Suppressor macrophage treated with lipopolysaccharide for 1 hour (primary cell): ENCODE measurements around the gene AAK1.
A peak's percentile ranks its signal among the peaks of the same experiment; 100 is the strongest.
"Not testable (repeated sequence)": the region's sequence is repeated elsewhere in the genome, so short reads cannot be mapped to it uniquely, and the experiment has no call there.

Source experiments
- DNase-seq, 3 donors: peaks; one replicate each; pipeline ENCODE4 v3.0.0-alpha.2; 2020 to 2022

Gene AAK1

DNA sequence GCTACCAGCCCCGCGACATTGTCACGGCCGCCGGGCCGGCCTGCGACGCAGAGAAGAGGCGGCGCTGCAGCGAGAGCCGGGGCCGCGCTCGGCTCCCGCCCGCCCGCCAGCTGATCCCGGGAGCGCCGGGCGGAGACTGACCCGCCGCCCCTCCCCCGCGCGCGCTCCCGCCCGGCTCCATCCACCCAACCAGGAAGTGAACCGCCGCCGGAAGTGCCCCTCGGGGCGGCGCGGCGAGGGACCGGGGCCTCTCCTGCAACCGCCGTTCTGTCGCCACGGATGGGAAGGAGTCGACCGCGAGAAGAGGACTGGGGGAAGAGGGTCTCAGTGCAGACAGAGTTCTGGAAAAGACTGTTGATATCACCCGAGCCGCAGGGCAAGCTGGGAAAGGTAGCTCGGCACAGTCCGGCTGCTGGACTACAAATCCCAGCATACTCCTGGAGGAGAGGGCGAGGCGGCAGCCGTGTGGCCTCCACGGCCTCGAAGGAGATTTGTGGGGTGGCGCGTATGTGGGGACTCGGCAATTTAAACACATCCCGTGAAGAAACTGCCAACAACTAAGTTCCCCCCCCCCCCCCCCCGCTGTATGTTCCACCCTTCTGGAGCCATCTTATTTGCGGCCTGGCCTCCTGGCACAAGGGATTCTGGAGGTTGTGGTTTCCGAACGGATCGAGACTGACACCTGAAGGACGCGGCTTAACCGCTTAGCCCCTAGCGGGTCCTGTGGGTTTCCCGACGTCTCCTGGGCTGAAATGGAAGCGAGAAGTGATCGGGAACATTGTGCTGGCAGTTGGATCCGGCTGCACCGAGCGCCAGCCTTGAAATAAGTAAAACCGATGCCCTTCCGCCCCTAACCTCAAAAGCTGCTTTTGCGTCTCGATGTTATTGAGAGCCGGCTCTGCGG lies at the start of gene AAK1:
AAK1 (minus strand) TSS at position 138 of the 904 bp plus-strand sequence. CDS start 699 bp downstream, outside the sequence.
- DNase-seq: peak; percentile 88 to 97 (median 94)

DNA sequence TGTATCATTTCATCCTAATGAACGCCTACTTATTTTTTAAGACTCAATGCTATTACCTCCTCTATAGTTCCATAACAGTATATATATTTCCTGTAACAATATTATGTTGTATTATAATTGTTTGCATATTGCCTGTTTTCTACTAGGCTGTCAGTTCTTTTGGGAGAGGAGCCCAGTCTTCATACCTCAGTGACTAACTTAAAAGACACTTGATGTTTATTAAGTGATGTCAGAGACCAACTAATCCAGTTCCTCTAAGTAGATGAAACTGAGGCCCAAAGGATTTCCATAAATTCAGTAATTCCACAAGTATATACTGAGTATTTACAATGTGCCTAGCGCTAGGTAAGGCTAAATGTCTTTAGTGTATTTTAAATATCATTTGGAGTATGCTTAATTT lies 48.9 kb upstream of the AAK1 start:
- DNase-seq: no peak

DNA sequence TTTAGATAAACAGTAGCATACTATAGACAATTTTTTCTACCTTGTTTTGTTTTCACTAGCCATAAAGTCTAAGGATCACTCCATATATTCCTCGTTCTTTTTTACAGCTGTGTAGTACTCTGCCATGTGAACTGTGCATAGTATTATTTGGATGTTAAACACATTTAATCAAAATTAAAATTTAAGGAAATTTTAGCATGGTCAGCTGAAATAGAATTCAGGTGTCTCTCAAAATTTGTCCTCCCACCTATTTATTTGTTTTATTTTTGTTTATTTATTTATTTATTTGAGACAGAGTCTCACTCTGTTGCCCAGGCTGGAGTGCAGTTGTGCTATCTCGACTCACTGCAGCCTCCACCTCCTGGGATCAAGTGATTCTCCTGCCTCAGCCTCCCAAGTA lies 46.4 kb upstream of the AAK1 start:
- DNase-seq: no peak

DNA sequence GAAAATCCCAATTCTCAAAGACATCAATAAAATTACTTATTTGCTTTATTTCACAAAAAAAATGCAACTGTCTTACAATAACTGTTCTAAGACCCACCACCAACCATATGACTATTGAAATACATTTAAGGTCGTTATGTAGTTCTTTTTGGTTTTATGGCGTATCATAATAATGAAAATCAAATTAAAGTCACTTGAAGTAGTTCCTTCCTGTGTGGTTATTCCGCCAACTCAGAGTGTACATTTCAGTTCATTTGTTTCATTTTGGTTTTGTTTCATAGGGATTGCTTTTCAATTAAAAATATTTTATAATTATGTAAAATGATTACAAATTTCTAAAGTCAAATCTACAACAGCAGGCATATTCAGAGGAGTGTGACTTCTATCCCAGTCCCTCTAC lies 45.9 kb upstream of the AAK1 start:
- no peak for DNase-seq

DNA sequence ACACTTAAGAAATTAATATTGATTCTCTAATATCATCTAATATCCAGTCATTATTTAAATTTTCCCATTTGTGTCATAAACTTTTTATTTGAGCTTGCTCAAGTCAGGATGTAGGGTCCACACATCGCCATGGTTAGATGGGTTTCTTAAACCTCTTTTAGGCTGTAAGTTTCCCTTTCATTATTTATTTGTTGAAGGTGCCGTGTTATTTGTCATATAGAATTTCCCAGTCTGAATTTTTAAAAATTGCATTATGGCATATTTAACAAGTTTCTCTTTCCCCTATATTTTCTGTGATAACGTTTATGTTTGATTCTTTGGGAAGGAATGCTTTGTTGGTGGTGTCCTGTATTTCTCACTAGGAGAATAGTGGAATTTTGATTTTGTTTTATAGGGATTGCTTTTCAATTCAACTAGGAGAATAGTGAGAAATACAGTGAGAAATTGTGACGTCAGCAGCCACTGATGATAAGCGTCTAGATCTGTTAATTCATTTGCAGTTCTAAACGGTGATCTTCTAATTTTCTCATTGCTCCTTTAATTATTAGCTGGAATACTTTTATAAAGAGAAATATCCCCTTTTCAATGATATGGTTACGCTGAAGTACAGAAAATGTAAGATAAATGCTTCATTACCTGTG lies 44.6 kb upstream of the AAK1 start:
- peak in 2 of 3 donors; percentile 52 to 70 for DNase-seq

DNA sequence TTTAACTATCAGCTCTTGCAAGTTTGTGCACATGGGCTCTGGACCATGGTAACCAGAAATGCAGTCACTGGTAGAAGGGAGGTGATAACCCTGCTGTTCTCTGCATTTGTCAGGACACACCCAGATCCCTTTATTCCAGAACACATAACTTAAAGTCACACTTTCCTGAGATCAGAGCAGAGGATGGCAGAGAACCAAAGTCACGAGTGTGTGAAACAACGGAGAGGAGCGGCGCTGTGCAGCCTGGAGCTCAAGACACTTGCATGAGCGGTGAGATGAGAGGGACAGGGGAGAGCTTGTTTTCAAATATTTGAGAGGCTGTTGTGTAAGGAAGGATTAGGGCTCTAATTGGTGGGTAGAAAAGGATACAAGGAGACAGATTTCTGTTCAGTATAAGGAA lies 43.3 kb upstream of the AAK1 start:
- DNase-seq: no peak

DNA sequence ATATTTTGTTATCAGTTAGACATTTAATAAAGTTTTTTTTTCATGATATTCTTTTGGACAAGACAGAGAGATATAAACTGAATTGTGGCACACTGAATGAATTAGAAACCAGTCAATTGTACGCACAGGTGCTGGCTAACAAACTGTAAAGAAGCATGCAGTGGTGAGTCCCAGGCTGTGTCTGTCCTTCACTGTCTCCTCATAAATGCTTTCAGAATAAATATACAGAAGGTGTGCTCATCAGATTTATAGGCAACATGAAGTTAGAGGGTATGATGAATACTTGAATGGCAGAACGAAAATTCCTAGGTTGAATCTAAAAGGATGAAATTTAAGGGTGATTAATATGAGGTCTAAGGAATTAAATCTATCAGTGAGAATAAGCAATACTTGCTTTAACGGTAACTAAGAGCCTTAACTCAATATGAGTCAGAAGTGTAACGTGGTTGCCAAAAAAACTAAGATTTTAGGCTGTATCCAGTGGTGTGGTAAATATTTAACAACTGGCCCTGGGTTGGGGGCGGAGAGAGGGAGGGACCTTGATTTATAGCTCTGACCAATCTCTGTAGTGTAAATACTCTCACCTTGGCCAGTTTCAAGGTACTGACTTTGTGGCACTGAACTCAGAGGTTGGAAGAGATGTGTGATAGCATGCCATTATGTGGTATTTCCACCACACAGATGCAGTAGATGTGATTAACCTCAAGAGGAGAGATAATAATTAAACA lies 41.9 kb upstream of the AAK1 start:
- no peak for DNase-seq

DNA sequence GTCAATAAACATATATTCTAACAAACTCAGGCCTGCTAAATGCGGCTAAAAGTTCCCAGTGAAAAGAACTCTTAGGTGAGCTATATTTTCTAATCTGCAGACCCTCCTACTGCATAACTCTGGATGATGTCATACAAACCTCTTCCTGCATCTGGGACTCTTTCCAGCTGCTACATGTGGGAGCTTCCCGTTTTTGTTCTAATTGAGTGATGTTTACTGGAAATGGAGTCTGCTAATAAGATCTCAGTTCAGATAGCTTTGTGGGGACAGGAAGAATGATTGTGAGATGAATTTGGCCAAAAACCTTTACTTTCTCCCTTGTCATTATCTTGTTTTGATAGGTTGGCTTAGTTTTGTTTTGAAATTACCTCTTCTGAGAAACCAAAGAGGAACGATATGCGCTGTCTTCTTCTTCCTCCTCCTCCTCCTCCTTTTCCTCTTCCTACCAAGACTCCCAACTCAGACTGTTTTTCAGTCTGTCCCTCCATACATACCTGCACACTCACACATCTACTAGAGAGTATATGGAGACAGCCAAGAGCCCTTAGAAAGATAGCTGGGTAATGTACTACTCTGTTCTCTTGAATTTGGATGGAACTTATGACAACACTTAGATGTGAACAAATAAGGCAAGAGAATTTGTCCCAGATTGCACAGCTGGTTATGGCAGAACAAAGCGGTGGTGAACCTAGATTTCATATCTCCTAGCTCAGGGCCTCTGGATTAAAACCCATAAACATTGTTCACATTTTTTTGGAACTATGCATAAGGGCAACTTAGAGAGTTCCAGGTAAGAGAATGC lies 39.8 kb upstream of the AAK1 start:
- DNase-seq: peak; percentile 71 to 86 (median 77)

DNA sequence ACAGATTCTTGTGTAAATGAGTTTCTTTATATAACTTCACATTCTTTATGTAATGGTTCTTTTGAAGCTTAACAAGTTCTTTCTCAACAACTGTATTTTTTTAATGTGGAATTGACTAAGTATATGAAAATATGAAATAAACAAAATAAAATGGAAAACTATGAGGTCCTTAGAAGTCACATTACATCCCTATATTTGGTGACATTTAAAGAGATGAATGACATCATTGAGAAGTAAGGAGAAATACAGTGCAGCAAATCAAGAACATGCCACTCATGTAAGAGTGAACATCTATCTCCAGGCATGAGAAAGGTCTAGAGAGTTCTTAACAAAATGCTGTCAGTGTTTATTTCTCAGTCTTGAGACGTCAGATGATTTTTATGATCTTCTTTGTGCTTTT lies 39.0 kb upstream of the AAK1 start:
- no peak for DNase-seq

DNA sequence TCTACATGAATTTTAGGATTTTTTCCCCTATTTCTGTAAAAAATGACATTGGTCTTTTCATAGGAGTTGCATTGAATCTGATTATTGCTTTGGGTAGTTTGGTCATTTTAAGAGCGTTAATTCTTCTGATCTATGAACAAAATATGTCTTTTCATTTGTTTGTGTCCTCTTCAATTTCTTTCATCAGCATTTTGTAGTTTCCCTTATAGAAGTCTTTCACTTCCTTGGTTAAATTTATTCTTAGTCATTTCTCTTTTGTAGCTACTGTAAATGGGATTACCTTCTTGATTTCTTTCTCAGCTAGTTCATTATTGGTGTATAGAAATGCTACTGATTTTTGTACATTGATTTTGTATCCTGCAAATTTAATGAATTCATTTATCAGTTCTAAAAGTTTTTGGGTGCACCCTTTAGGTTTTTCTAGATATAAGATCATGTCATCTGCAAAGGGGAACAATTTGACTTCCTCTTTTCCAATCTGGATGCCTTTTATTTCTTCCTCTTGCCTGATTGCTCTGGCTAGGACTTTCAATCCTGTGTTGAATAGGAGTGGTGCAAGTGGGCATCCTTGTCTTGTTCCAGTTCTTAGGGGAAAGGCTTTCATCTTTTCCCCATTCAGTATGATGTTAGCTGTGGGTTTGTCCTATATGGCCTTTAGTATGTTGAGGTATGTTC lies 36.6 kb upstream of the AAK1 start:
- DNase-seq: peak; percentile 34 to 62 (median 57)

DNA sequence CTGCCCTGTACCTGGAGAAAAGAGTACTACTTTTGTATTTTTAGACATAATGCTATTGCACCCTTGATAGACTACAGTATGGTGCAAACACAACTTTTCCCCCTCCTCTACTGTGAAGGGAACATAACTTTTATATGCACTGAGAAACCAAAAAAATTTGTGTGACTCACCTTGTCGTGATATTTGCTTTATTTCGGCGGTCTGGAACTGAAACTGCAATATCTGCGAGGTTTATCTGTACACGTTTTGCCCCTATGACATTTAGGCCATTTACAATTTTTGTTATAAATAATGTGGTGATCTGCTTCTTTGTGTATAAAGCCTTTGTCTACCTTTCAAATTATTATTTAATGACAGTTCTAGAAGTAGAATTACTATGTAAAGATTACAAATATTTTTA lies 34.4 kb upstream of the AAK1 start:
- DNase-seq: no peak

DNA sequence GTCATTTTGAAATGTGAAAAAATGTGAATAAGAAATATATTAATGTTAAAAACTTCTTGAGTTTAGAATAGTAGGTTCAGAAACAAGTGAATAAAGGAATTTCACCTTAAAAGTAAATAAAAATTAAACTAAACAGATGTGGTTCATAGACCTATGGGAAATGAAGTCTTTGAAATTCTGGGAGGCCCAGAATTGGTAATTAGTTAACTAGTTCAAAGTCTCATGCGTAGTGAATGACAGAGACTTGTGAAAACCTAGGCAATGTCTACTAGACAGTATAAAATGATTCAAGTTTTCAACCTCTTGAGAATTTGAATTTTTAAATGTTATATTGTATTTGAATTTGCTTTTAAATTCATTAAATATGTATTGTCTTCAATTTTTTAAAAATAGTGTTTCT lies 32.6 kb upstream of the AAK1 start:
- no peak for DNase-seq

DNA sequence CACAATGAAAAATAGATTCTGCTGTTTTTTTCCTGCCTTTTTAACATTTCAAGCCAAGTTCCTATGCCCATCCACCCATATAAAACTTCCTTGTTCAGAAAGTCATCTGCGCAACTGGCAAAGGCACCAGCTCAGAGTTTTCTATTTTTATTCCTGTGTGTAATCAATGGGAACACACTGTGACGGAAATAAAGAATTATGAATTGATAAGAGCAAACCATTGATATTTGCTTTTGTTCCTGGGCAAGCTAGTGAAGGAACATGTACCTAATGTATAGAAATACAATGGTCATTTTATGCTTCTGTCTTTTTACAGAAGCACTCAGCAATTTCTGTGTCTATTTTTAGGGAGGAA lies 30.8 kb upstream of the AAK1 start:
- peak in 1 of 3 donors; percentile 32 for DNase-seq

DNA sequence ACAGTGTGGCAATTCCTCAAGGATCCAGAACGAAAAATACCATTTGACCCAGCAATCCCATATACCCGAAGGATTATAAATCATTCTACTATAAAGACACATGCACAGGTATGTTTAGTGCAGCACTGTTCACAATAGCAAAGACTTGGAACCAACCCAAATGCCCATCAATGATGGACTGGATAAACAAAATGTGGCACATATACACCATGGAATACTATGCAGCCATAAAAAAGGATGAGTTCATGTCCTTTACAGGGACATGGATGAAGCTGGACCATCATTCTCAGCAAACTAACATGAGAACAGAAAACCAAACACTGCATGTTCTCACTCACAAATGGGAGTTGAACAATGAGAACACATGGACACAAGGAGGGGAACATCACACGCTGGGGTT lies 29.6 kb upstream of the AAK1 start:
- DNase-seq: not testable (repeated sequence)

DNA sequence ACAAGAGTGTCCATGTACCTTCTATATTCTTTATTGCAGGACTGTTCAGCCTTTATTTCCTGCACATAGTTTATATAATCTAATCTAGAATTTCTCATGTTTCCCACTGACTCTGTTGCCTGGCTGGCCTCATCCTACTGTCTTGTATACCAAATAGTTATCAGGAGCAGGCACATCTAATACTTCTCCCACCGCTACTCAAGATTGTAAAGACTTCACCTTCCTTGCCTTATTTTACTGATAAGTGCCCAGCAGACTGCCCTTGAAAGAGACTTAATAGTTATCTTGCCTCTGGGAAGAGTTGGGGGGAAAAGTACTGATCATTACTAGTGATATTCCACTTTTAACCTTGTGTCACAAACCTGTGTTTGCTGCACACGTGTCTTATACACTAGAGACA lies 26.1 kb upstream of the AAK1 start:
- no peak for DNase-seq

DNA sequence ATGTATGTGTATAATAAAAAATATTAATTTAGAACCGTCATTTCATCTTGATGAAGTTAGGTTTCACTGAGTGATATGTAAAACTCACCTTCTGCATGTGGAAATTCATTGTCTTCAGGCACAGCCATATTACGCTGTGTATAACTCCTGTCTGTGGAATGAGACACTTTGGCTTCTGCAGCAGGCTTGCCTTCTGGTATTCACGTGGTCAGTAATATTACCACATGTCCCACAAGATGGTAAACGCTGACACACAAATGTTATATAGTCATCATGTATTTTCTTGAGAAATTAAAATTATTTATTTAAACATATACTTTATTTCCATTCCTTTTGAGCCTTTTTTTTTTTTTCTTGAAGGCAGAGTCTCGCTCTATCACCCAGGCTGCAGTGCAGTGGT lies 25.1 kb upstream of the AAK1 start:
- DNase-seq: no peak

DNA sequence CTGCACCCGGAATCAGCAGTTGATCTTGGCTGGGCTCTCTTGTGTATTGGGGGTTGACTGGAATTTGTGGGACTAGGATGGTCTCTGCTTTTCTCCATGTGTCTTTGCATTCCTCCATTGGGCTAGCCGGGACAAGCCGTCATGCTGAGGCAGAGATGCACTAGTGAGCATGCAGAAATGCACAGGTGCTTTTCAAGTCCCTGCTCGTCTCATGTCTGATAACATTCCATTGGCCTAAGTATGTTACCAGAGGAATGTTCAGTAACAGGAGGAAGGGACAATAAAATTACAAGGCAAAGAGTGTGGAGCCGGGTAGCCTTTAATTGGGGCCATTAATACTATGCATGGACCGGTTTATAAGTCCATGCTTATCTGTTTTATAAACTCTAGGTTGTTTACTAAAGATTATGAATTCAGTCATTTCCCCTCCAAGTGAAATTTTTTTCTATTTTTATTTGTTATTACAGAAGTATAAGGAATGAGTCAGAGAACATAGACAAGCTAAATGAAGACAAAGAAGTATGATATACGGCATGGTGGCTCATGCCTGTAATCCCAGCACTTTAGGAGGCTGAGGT lies 24.4 kb upstream of the AAK1 start:
- DNase-seq: no peak

DNA sequence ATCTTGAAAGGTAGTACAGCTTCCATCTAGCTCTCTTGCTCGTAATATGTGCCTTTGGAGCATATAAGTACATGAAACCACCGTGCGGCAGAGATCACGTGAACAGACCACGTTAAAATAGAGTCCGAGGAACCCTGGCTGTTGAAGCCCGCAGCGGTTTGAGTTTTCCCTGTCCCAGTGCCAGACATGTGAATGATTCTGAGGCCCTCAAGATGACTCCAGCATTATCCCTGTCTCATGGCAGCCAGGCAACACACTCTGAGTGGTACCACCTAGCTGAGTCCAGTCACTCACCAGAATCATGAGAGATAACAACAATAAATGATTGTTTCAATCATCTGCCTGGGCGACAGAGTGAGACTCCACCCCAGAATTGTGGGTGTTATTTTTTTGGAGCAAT lies 21.6 kb upstream of the AAK1 start:
- no peak for DNase-seq

DNA sequence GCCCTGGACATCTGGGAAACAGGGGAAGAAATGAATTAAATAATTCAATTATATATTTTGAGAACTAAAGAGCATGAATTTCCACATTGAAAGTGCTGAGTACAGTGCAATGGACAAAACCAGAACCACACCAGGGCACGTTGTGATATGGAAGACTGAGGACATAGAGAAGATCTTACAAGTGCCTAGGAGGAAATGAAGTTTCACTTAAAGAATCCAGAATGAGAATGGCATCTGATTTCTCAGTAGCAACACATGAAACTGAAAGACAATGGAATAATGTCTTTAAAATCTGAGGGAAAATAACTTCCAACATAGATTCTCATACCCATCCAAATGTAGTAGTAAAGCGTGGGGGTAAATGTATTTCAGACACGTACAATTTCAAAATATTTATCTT lies 20.3 kb upstream of the AAK1 start:
- no peak for DNase-seq

DNA sequence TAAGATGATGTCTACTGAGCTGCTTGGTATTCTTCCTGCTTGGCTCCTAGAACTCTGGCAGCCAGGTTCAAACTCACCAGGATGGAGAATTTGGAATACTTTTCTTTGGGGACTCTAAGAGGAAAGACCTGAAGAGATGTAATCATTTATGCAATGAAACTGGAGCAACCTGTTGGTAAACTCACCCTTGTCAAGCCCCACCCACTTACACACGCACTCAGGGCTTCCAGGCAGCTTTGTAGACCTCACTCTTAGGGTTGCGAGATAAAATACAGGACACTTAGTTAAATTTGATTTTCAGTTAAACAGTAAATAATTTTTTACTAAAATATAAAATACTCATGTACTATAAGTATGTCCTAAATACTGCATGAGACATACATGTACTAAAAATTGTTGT lies 19.0 kb upstream of the AAK1 start:
- DNase-seq: not testable (repeated sequence)

DNA sequence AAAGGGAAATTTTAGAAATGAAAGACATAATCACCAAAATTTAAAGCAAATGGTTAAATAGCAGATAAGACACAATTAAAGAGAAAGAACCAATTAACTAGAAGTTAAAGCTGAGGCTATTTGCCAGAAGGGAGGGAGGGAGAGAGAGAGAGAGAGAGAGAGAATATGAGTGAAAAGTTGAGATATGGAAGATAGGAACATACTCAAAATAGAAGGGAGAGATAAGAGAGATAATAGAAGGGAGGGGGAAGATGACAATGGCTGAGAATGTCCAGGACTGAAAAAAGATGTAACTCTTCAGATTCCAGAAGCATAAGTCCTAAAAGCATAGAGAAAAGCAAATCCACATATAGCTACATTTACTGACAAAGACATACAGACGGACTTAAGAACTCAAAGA lies 17.1 kb upstream of the AAK1 start:
- DNase-seq: no peak

DNA sequence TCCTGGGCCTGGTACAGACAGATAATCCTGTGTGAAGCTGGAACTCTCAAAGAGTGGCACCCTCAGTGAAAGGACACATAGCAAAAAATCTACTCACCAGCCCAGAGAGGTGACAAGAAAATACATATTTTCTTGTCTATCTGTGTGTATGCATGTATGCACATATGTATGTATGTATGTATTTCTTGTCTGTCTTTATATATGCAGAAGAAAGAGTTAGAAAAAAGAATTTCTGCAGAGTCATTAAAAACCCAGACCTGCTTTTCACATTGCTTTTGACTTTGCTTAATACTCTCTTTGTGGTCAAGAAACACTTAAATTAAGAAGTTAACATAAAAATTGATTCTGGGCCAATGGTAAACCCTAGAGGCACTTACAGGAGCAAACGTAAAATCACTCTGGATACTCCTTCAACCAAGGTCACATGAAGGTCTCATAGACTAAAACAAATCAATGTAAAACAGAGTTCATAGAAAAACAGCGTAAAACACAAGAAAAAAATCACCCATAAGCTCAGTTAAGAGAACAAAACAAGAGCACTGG lies 16.5 kb upstream of the AAK1 start:
- DNase-seq: no peak
